WTC11 (cell line): ENCODE data around the gene GRM5.

Source experiments
- CTCF ChIP-seq: fragments of 200-600 bp; IDR thresholded peaks from 2 replicates; pipeline ENCODE4 v1.8.0; 2022; ENCODE audit warnings: antibody characterized with exemption
- FOXK1 ChIP-seq: sonication (generic); formaldehyde crosslinking; IDR thresholded peaks from 2 replicates; pipeline ENCODE4 v1.8.0; 2022; ENCODE audit warnings: mild to moderate bottlenecking, moderate library complexity, missing genetic modification reagents
- FOXP4 ChIP-seq: sonication (generic); formaldehyde crosslinking; IDR thresholded peaks from 2 replicates; pipeline ENCODE4 v1.8.0; 2022; ENCODE audit warnings: mild to moderate bottlenecking, missing genetic modification reagents
- IRF1 ChIP-seq: sonication (generic); formaldehyde crosslinking; IDR thresholded peaks from 2 replicates; pipeline ENCODE4 v1.8.0; 2023; ENCODE audit warnings: missing genetic modification reagents
- MAX ChIP-seq: sonication (generic); formaldehyde crosslinking; IDR thresholded peaks from 2 replicates; pipeline ENCODE4 v1.8.0; 2022; ENCODE audit warnings: mild to moderate bottlenecking, missing genetic modification reagents
- SP1 ChIP-seq: sonication (generic); formaldehyde crosslinking; conservative IDR thresholded peaks from 2 replicates; pipeline ENCODE4 v1.8.1; 2022; ENCODE audit warnings: missing genetic modification reagents
- TF ChIP-seq, protein P1 (sequence below): sonication (generic); formaldehyde crosslinking; IDR thresholded peaks from 2 replicates; pipeline ENCODE4 v1.8.0; 2022; ENCODE audit warnings: mild to moderate bottlenecking, missing genetic modification reagents

DNA sequence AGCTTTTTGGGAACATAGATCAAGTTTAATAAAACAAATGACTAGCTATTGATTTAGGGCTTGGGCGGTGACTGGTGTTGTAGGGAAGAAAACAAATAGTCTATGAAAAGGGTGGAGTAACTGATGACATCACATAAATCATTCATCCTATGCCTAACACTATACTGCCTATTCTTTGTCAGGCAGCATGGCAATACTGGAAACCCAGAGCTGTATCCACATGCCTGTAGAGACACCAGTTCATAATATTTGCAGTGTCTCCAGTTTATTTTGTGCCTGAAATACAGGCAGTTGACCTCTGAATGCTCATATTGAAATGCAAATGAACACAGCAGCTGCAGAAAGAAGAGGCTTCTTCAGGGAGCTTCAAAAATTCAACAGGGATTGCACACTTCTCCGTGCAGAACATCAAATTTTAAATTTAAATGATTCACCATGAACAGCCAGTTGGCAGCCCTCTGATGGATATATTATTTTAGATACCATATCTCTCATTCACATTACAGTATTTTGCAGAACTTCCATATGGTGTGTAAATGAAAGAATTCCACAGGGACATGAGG, 445.1 kb downstream of the GRM5 start:
- TF ChIP-seq SP1 (CRISPR knock-in tag), result no peak
- TF ChIP-seq FOXP4, result no peak
- TF ChIP-seq CTCF, result no peak
- TF ChIP-seq FOXK1 (CRISPR knock-in tag), result no peak
- no peak for TF ChIP-seq IRF1 (CRISPR knock-in tag)
- TF ChIP-seq, protein P1, sequence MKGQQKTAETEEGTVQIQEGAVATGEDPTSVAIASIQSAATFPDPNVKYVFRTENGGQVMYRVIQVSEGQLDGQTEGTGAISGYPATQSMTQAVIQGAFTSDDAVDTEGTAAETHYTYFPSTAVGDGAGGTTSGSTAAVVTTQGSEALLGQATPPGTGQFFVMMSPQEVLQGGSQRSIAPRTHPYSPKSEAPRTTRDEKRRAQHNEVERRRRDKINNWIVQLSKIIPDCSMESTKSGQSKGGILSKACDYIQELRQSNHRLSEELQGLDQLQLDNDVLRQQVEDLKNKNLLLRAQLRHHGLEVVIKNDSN (CRISPR knock-in tag), result no peak
- TF ChIP-seq MAX (CRISPR knock-in tag), result no peak
